ENCODE results near the gene COMMD10. TPM values are rescaled to one million over a fixed set of nuclear protein-coding genes. Genes with fewer than 3 reads are reported as not detected.

Gene COMMD10
- total and polyA plus RNA-seq, 10 donors = 16.6 to 55.4 (median 42.9) TPM

DNA sequence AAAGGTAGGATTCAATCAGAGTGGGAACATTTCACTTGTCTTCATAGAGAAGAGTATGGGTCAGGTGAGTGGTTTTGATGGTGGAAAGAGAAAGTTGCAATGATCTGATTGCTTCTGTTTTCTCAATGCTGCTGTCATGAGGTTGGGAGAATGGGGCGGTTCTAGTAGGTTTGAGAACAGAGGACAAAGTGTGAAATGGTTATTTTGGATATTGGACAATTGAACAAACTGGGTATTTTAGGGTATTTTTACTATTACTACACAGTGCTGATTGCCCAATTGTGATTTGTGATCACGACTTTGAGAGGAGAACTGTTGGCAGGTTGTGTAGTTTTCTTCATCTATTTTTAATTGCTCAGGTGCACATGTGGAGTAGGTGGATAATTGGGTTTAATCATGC lies 60.2 kb downstream of the COMMD10 start:
- Histone ChIP-seq H3K4me3 (no peak overlapping the region), H3K36me3 (peaks cover 0 to 11% (median 0%) of the 10 kb centered on the region in 6 donors), H3K27ac (no peak overlapping the region), H3K9me3 (peaks cover 0 to 12% (median 0%) of the 10 kb centered on the region in 8 donors), H3K27me3 (replicated peaks in 1 of 7) (no peaks in the 10 kb centered on the region), H3K4me1 (no peaks in the 10 kb centered on the region)
- TF ChIP-seq POLR2AphosphoS5 (IDR thresholded peaks at IDR 0.05) (no peak), POLR2A (IDR thresholded peaks at IDR 0.05) (no peak)
- TF ChIP-seq, protein P1, sequence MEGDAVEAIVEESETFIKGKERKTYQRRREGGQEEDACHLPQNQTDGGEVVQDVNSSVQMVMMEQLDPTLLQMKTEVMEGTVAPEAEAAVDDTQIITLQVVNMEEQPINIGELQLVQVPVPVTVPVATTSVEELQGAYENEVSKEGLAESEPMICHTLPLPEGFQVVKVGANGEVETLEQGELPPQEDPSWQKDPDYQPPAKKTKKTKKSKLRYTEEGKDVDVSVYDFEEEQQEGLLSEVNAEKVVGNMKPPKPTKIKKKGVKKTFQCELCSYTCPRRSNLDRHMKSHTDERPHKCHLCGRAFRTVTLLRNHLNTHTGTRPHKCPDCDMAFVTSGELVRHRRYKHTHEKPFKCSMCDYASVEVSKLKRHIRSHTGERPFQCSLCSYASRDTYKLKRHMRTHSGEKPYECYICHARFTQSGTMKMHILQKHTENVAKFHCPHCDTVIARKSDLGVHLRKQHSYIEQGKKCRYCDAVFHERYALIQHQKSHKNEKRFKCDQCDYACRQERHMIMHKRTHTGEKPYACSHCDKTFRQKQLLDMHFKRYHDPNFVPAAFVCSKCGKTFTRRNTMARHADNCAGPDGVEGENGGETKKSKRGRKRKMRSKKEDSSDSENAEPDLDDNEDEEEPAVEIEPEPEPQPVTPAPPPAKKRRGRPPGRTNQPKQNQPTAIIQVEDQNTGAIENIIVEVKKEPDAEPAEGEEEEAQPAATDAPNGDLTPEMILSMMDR (IDR thresholded peaks at IDR 0.05 in 8 of 11, conservative IDR thresholded peaks at IDR 0.05 in 3 of 11) = no peak
- intact Hi-C loops (cut with DNase I; ENCODE audit: low total_unique reads) = no loop called here
- 83 to 95% (median 87%) methylated on average over 2 of the region's 2 CpGs for WGBS, 5 donors
- DNase-seq = no peak

DNA sequence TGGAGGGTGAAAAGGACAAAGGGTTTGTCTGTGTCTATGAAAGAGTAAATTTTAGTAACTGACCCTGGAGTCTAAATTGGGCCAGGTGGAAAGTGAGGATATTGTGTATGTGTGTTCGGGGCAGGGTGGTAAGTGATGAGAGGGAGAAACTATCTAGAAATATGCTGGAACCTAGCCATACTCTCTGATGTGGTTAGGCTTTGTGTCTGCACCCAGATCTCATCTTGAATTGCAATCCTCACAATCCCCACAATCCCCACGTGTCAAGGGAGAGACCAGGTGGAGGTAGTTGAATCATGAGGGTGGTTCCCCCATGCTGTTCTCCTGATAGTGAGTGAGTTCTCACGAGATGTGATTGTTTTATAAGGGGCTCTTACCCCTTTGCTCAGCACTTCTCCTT lies 60.6 kb downstream of the COMMD10 start:
- WGBS, 5 donors = 66 to 79% (median 74%) methylated on average over 3 of the region's 3 CpGs
- DNase-seq = no peak
- H3K4me3 ChIP-seq = no peak overlapping the region
- H3K27me3 ChIP-seq (replicated peaks in 1 of 7) = no peaks in the 10 kb centered on the region
- TF ChIP-seq, protein P1 (IDR thresholded peaks at IDR 0.05 in 8 of 11, conservative IDR thresholded peaks at IDR 0.05 in 3 of 11) = no peak
- TF ChIP-seq POLR2A (IDR thresholded peaks at IDR 0.05) (no peak), POLR2AphosphoS5 (IDR thresholded peaks at IDR 0.05) (no peak)
- no peaks in the 10 kb centered on the region for H3K4me1 ChIP-seq
- H3K27ac ChIP-seq = no peak overlapping the region
- peaks cover 0 to 15% (median 0%) of the 10 kb centered on the region in 8 donors for H3K9me3 ChIP-seq
- intact Hi-C loops (cut with DNase I; ENCODE audit: low total_unique reads) = no loop called here
- H3K36me3 ChIP-seq = peaks cover 0 to 11% (median 0%) of the 10 kb centered on the region in 6 donors

DNA sequence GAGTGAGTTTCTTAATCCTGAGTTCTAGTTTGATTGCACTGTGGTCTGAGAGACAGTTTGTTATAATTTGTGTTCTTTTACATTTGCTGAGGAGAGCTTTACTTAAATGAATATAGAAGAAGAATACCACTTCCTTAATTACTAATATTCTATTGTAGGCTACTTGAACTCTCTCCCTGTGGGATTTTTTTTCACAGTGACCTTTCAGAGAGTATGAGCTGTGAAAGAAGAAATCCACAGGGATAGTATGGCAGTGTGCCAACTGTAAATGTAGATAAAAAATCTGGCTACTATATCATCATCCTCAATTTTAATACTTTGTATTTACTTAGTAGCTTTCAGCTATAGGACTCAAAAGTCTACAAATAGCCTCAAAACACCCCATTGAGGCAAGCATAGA lies 67.3 kb downstream of the COMMD10 start:
- intact Hi-C loops (cut with DNase I; ENCODE audit: low total_unique reads) = no loop called here
- no peak overlapping the region for H3K27ac ChIP-seq
- no peak overlapping the region for H3K4me3 ChIP-seq
- H3K9me3 ChIP-seq = peaks cover 0 to 11% (median 0%) of the 10 kb centered on the region in 8 donors
- TF ChIP-seq, protein P1 (IDR thresholded peaks at IDR 0.05 in 8 of 11, conservative IDR thresholded peaks at IDR 0.05 in 3 of 11) = no peak
- TF ChIP-seq POLR2AphosphoS5 (IDR thresholded peaks at IDR 0.05) (no peak), POLR2A (IDR thresholded peaks at IDR 0.05) (no peak)
- no peak for DNase-seq
- H3K36me3 ChIP-seq = peaks cover 0 to 6% (median 0%) of the 10 kb centered on the region in 6 donors
- H3K27me3 ChIP-seq (replicated peaks in 1 of 7) = no peaks in the 10 kb centered on the region
- peaks cover 0 to 8% (median 3%) of the 10 kb centered on the region in 6 donors for H3K4me1 ChIP-seq

DNA sequence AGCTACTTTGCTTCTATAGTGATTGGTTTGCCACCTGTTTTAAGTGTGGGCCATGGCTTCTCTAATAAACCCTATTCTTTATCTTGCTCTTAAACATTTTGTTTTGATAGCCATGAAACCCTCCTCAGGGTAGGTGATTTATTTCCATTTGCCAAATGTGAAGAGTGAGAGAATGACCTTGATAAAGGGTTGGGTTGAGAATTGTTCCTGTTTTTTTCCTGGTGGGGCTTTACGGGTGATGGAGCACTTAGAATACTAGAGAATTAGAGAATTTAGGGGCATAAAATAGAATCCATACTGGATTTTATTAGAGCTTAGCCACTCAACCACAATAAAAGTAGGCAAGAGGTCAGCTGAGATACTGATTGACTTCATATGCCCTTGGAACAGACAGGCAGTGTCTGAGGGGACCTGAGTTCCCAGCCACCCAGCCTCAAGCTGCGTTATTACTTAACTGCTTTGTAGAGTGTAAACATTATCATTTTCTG lies 68.9 kb downstream of the COMMD10 start:
- Histone ChIP-seq H3K27ac (peak overlapping the region in 1 of 8 donors; percentile 12), H3K4me3 (no peak overlapping the region), H3K27me3 (replicated peaks in 1 of 7) (no peaks in the 10 kb centered on the region), H3K36me3 (peaks cover 0 to under 1% (median 0%) of the 10 kb centered on the region in 6 donors), H3K4me1 (peaks cover 0 to 9% (median 3%) of the 10 kb centered on the region in 6 donors), H3K9me3 (peaks cover 0 to 7% (median 0%) of the 10 kb centered on the region in 8 donors)
- WGBS, 5 donors = 80 to 92% (median 87%) methylated on average over 2 of the region's 2 CpGs
- peak; percentile 29 for DNase-seq
- no peak for TF ChIP-seq POLR2A (IDR thresholded peaks at IDR 0.05)
- no peak for TF ChIP-seq POLR2AphosphoS5 (IDR thresholded peaks at IDR 0.05)
- TF ChIP-seq, protein P1 (IDR thresholded peaks at IDR 0.05 in 8 of 11, conservative IDR thresholded peaks at IDR 0.05 in 3 of 11) = no peak
- intact Hi-C loops (cut with DNase I; ENCODE audit: low total_unique reads) = no loop called here
